MCF 10A (cell line): ENCODE measurements around the gene VAV3. TPM values are rescaled to one million over a fixed set of nuclear protein-coding genes. Genes with fewer than 3 reads are reported as not detected.

ENCODE experiments used
- BruUV-seq: library from RNA; stranded (reverse); fragments of 400-500 nt; replicated peaks from 2 replicates; lab custom pipeline; 2021; lab: Mats Ljungman, UMichigan
- CTCF ChIA-PET: fragments of 300-600 bp; sonication (Branson Sonifier 250); formaldehyde crosslinking; extraction: SDS; loops from one replicate; lab custom pipeline; 2021; ENCODE audit warnings: antibody characterized with exemption, inconsistent platforms; lab: Yijun Ruan, JAX
- POLR2A ChIA-PET: fragments of 300-600, 350-650 bp; sonication (Branson Sonifier 250); formaldehyde crosslinking; extraction: SDS; loops from one replicate; lab custom pipeline; 2020; ENCODE audit warnings: antibody characterized with exemption, inconsistent platforms; lab: Yijun Ruan, JAX
- DNase-seq: peaks from one replicate; pipeline ENCODE4 v3.0.0-alpha.2; 2018; ENCODE audit not compliant: unreplicated experiment
- H3K27ac Mint-ChIP-seq: one replicate; pipeline ENCODE4 v1.8.0; 2022; ENCODE audit warnings: mild to moderate bottlenecking, low read depth, mixed read lengths; ENCODE audit not compliant: unreplicated experiment
- H3K27me3 Mint-ChIP-seq: one replicate; pipeline ENCODE4 v1.8.0; 2022; ENCODE audit warnings: mixed read lengths; ENCODE audit not compliant: insufficient read depth, unreplicated experiment
- H3K36me3 Mint-ChIP-seq: one replicate; pipeline ENCODE4 v1.8.0; 2022; ENCODE audit warnings: mild to moderate bottlenecking, moderate library complexity, mixed read lengths; ENCODE audit not compliant: insufficient read depth, unreplicated experiment
- H3K4me1 Mint-ChIP-seq: one replicate; pipeline ENCODE4 v1.8.0; 2022; ENCODE audit warnings: mixed read lengths; ENCODE audit not compliant: insufficient read depth, unreplicated experiment
- H3K4me3 Mint-ChIP-seq: one replicate; pipeline ENCODE4 v1.8.0; 2022; ENCODE audit warnings: mild to moderate bottlenecking, moderate library complexity, mixed read lengths; ENCODE audit not compliant: unreplicated experiment
- H3K9me3 Mint-ChIP-seq: one replicate; pipeline ENCODE4 v1.8.0; 2022; ENCODE audit warnings: mixed read lengths; ENCODE audit not compliant: unreplicated experiment
- CTCF ChIP-seq: fragments of 200-600 bp; IDR thresholded peaks from one replicate; pipeline ENCODE4 v1.8.0; 2022; ENCODE audit warnings: antibody characterized with exemption, mild to moderate bottlenecking; ENCODE audit not compliant: unreplicated experiment
- intact Hi-C: fragments of 100-400 bp; cut with micrococcal nuclease; formaldehyde crosslinking; loops from 2 replicates; pipeline ENCODE4 v1.14.1; 2022
- total RNA-seq: library from RNA; stranded (reverse); gene quantifications from 2 replicates; pipeline ENCODE4 v1.2.3, GENCODE V29; 2022

Gene VAV3
- total RNA-seq, 1 experiment from 2014 or later: 2.0 TPM

GRCh38 chr1:107679411-107679953 lies 285.5 kb downstream of the VAV3 start:
- BruUV-seq: no TSS peak
- no peak for DNase-seq
- Mint-ChIP-seq H3K27ac (peak overlapping the region; percentile 53), H3K4me1 (peaks cover 37% of the 10 kb centered on the region), H3K27me3 (no peaks in the 10 kb centered on the region), H3K4me3 (no peak overlapping the region), H3K9me3 (peaks cover 7% of the 10 kb centered on the region), H3K36me3 (peaks cover 22% of the 10 kb centered on the region)
- TF ChIP-seq CTCF: no peak
- ChIA-PET CTCF (interaction anchor here (0.7 to 1.7 kb wide), 10 partner anchors 8 to 151 kb away, joined by 3 to 8 read pairs (median 4); no protein-coding TSS in a partner anchor), POLR2A (interaction anchor here (0.7 to 6.7 kb wide), 9 partner anchors 9 to 146 kb away, joined by 3 to 70 read pairs (median 4); no protein-coding TSS in a partner anchor)
- intact Hi-C loops: no loop called here

- peaks cover 37% of the 10 kb centered on the region for H3K4me1 Mint-ChIP-seq
- H3K36me3 Mint-ChIP-seq: peaks cover 22% of the 10 kb centered on the region
- intact Hi-C loops: no loop called here
- CTCF ChIA-PET: interaction anchor here (1.0 to 1.7 kb wide), 6 partner anchors 10 to 150 kb away, joined by 3 to 8 read pairs (median 4); no protein-coding TSS in a partner anchor
- no peaks in the 10 kb centered on the region for H3K27me3 Mint-ChIP-seq
- peaks cover 7% of the 10 kb centered on the region for H3K9me3 Mint-ChIP-seq
- no peak overlapping the region for H3K4me3 Mint-ChIP-seq
- DNase-seq: no peak
- H3K27ac Mint-ChIP-seq: peak overlapping the region; percentile 53
- POLR2A ChIA-PET: interaction anchor here (0.7 to 6.7 kb wide), 5 partner anchors 9 to 143 kb away, joined by 3 to 70 read pairs (median 21); no protein-coding TSS in a partner anchor
- no peak for TF ChIP-seq CTCF
- no TSS peak for BruUV-seq
Measured at GRCh38 chr1:107678993-107679392, 286.0 kb downstream of the VAV3 start.

- Mint-ChIP-seq H3K36me3 (peaks cover 22% of the 10 kb centered on the region), H3K27ac (peak overlapping the region; percentile 90), H3K27me3 (no peaks in the 10 kb centered on the region), H3K4me3 (peak overlapping the region; percentile 53), H3K9me3 (peaks cover 7% of the 10 kb centered on the region), H3K4me1 (peaks cover 30% of the 10 kb centered on the region)
- POLR2A ChIA-PET: interaction anchor here (0.9 to 6.7 kb wide), 10 partner anchors 9 to 147 kb away, joined by 3 to 70 read pairs (median 5); no protein-coding TSS in a partner anchor
- DNase-seq: peak; percentile 58
- intact Hi-C loops: no loop called here
- CTCF ChIA-PET: interaction anchor here (0.7 to 1.9 kb wide), 3 partner anchors 10 to 71 kb away, joined by 3 to 6 read pairs (median 3); no protein-coding TSS in a partner anchor
- no TSS peak for BruUV-seq
- TF ChIP-seq CTCF: no peak
Measured at GRCh38 chr1:107677697-107678096, 287.3 kb downstream of the VAV3 start.

- BruUV-seq: no TSS peak
- H3K36me3 Mint-ChIP-seq: peaks cover 18% of the 10 kb centered on the region
- peaks cover 33% of the 10 kb centered on the region for H3K4me1 Mint-ChIP-seq
- no peaks in the 10 kb centered on the region for H3K27me3 Mint-ChIP-seq
- H3K27ac Mint-ChIP-seq: no peak overlapping the region
- no peak for DNase-seq
- peaks cover 7% of the 10 kb centered on the region for H3K9me3 Mint-ChIP-seq
- ChIA-PET CTCF (interaction anchor here (0.7 to 1.3 kb wide), 4 partner anchors 12 to 1799 kb away, joined by 3 to 6 read pairs (median 3); no protein-coding TSS in a partner anchor), POLR2A (interaction anchor here (1.2 to 1.9 kb wide), 5 partner anchors 10 to 146 kb away, joined by 3 to 10 read pairs (median 4); no protein-coding TSS in a partner anchor)
- no peak overlapping the region for H3K4me3 Mint-ChIP-seq
- intact Hi-C loops: no loop called here
- TF ChIP-seq CTCF: no peak
Measured at GRCh38 chr1:107674486-107674885, 290.5 kb downstream of the VAV3 start.
